Body of pancreas (tissue), 4 donors: Measurements from ENCODE around the gene TBX15. TPM values are rescaled to one million over a fixed set of nuclear protein-coding genes. Genes with fewer than 3 reads are reported as not detected.

ENCODE experiments used
- ATAC-seq: fragments of 150-250 bp; one replicate; pipeline ENCODE4 v1.9.1; 2016
- DNase-seq, 4 donors: peaks; one replicate each; pipeline ENCODE4 v3.0.0-alpha.2; 2019
- H3K27ac ChIP-seq, 4 donors: fragments of 200-600 bp; sonication (generic); 1 replicate in 3 of 4; 2 replicates in 1 of 4; pipeline versions ENCODE4 v1.5.1 to v1.6.1; 2016 to 2019; ENCODE audit warnings: mild to moderate bottlenecking in 1 of 4, mixed read lengths in 1 of 4, moderate library complexity in 1 of 4
- H3K27me3 ChIP-seq, 2 donors: fragments of 200-600 bp; sonication (generic); one replicate each; pipeline ENCODE4 v1.6.0; 2016; ENCODE audit warnings: mild to moderate bottlenecking in 1 of 2
- H3K36me3 ChIP-seq, 2 donors: fragments of 200-600 bp; sonication (generic); replicated peaks in 1 of 2; 2 replicates each; pipeline ENCODE4 v1.5.1; 2016; ENCODE audit warnings: low read depth in 2 of 2; ENCODE audit not compliant: insufficient read depth in 1 of 2
- H3K4me1 ChIP-seq: fragments of 200-600 bp; sonication (generic); one replicate; pipeline ENCODE4 v1.6.0; 2016
- H3K4me3 ChIP-seq, 2 donors: fragments of 200-600 bp; sonication (generic); 1 replicate in 1 of 2; 2 replicates in 1 of 2; pipeline ENCODE4 v1.5.1; 2016 to 2019
- H3K9me3 ChIP-seq, 3 donors: fragments of 200-600 bp; sonication (generic); 1 replicate in 2 of 3; 2 replicates in 1 of 3; pipeline ENCODE4 v1.5.1; 2016
- POLR2A ChIP-seq, 3 donors: fragments of 450-650 bp; IDR thresholded peaks; one replicate each; pipeline ENCODE4 v1.6.1; 2016; ENCODE audit warnings: antibody characterized with exemption in 3 of 3, mild to moderate bottlenecking in 2 of 3
- WGBS, 2 donors: methylation state at CpG; one replicate each; pipeline ENCODE4 v1.1.5; 2017; 5-methylcytosine and 5-hydroxymethylcytosine counted together
- intact Hi-C: fragments of 100-400 bp; cut with DNase I; formaldehyde crosslinking; loops from one replicate; pipeline ENCODE4 v1.15.1; 2023
- total RNA-seq, 2 donors: library from RNA; depleted of rRNA; stranded (reverse); fragments of >200 nt; gene quantifications; one replicate each; pipeline ENCODE4 v1.1.0, GENCODE V29; 2016
- TF ChIP-seq, protein P1 (sequence below), 7 experiments: fragments of 450-650 bp in 4 of 7; fragments of 200-600 bp in 3 of 7; sonication (generic) in 3 of 7; IDR thresholded peaks; one replicate each; pipeline ENCODE4 v1.5.1; 2016 to 2019; ENCODE audit warnings: antibody characterized with exemption in 7 of 7

The TBX15 gene
- total RNA-seq, 2 donors from 2014 or later: not detected

DNA sequence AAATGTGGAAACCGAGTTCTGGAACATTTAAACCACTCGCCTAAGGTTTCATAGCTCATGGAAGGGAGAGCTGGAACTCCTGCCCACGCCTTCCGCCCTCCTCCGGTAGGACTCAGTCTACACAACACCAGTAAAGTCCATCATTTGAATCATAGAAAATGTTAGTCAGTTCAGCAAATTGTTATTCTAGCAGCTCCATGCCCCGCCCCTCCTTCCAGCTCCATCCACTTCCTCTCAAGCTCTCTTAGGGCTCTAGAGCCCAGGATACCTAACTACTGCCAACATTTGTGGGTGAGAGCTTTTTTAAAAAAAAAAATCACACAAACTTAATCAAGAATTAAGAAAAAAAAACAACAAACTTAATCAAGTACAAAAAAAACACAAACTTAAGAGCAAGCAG is 121.8 kb downstream of the TBX15 start:
- Histone ChIP-seq H3K4me1 (no peaks in the 10 kb centered on the region), H3K36me3 (no peaks in the 10 kb centered on the region), H3K27ac (no peak overlapping the region), H3K9me3 (no peaks in the 10 kb centered on the region), H3K4me3 (no peak overlapping the region), H3K27me3 (no peaks in the 10 kb centered on the region)
- no peak for TF ChIP-seq POLR2A (IDR thresholded peaks at IDR 0.05)
- TF ChIP-seq, protein P1, sequence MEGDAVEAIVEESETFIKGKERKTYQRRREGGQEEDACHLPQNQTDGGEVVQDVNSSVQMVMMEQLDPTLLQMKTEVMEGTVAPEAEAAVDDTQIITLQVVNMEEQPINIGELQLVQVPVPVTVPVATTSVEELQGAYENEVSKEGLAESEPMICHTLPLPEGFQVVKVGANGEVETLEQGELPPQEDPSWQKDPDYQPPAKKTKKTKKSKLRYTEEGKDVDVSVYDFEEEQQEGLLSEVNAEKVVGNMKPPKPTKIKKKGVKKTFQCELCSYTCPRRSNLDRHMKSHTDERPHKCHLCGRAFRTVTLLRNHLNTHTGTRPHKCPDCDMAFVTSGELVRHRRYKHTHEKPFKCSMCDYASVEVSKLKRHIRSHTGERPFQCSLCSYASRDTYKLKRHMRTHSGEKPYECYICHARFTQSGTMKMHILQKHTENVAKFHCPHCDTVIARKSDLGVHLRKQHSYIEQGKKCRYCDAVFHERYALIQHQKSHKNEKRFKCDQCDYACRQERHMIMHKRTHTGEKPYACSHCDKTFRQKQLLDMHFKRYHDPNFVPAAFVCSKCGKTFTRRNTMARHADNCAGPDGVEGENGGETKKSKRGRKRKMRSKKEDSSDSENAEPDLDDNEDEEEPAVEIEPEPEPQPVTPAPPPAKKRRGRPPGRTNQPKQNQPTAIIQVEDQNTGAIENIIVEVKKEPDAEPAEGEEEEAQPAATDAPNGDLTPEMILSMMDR (IDR thresholded peaks at IDR 0.05): no peak
- ATAC-seq (no peak), DNase-seq (no peak)
- intact Hi-C loops: no loop called here
- WGBS, 2 donors: 60 to 65% methylated on average over 6 of the region's 6 CpGs

DNA sequence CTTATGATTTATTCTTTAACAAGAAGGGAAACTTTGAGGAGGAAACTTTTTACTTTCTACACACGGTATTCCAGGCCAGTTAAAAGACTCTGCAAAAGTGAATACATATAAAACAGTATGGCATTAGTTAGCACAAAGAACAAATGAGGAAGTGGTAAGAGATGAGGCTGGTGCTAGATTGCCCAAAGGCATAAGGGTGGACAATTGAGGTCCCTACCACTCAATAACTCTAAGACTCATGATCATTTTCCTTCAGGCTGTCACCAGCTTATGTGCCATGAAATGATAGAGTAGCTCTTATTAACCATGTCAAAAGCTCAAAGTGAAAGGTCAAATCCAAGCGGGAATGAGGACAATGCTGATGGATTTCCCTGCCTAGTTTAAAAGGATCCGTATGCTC is 124.5 kb downstream of the TBX15 start:
- no peaks in the 10 kb centered on the region for H3K4me1 ChIP-seq
- intact Hi-C loops: no loop called here
- H3K27ac ChIP-seq: no peak overlapping the region
- TF ChIP-seq POLR2A (IDR thresholded peaks at IDR 0.05): no peak
- TF ChIP-seq, protein P1 (IDR thresholded peaks at IDR 0.05): no peak
- DNase-seq (no peak), ATAC-seq (no peak)
- no peaks in the 10 kb centered on the region for H3K9me3 ChIP-seq
- WGBS, 2 donors: 65 to 67% methylated on average over 3 of the region's 3 CpGs
- H3K36me3 ChIP-seq: no peaks in the 10 kb centered on the region
- H3K4me3 ChIP-seq: no peak overlapping the region
- H3K27me3 ChIP-seq: no peaks in the 10 kb centered on the region

DNA sequence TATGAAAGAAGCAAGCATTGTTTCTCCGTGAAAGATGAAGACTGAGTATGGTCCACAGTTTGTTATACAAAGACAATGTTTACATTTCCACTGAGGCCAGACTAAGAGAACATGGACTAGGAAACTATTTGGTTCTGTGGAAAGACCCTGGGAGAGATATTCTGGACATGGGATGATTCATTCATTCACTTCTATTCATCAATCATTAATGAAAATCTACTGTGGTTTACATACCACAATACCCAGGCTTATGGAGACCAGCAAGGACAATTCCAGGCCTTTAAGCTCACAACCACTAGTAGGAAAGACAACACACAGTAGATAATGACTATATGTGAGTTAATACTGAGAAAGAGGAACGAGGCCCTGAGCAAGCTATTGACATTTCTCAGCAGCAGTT is 125.4 kb downstream of the TBX15 start:
- DNase-seq (no peak), ATAC-seq (no peak)
- Histone ChIP-seq H3K27ac (no peak overlapping the region), H3K36me3 (no peaks in the 10 kb centered on the region), H3K4me1 (no peaks in the 10 kb centered on the region), H3K27me3 (no peaks in the 10 kb centered on the region), H3K9me3 (no peaks in the 10 kb centered on the region), H3K4me3 (no peak overlapping the region)
- no peak for TF ChIP-seq POLR2A (IDR thresholded peaks at IDR 0.05)
- TF ChIP-seq, protein P1 (IDR thresholded peaks at IDR 0.05): no peak
- intact Hi-C loops: no loop called here
- WGBS, 2 donors: 51 to 54% methylated on average over 2 of the region's 2 CpGs

DNA sequence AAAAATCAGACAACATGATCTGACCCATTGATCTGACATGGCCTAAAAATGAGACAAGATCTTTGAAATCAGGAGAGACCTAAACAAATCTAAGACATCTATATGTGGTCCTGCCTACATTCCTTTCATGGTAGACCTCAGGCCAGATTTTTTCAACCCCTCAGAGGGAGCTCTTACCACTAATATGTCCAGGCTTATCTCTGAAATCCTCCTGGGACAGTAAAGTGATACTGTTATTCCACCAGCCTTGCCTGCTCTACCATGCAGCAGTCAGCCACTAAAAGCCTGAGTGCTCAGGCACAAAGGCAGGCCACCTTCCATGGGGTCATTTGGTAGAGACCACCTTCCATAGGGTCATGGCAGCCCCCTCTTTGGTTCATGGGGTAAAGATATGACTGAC is 126.9 kb downstream of the TBX15 start:
- intact Hi-C loops: no loop called here
- DNase-seq: no peak
- Histone ChIP-seq H3K9me3 (no peaks in the 10 kb centered on the region), H3K36me3 (no peaks in the 10 kb centered on the region), H3K4me1 (no peaks in the 10 kb centered on the region), H3K4me3 (no peak overlapping the region), H3K27ac (no peak overlapping the region), H3K27me3 (no peaks in the 10 kb centered on the region)
- TF ChIP-seq, protein P1 (IDR thresholded peaks at IDR 0.05): no peak
- no peak for TF ChIP-seq POLR2A (IDR thresholded peaks at IDR 0.05)
- ATAC-seq: no peak

DNA sequence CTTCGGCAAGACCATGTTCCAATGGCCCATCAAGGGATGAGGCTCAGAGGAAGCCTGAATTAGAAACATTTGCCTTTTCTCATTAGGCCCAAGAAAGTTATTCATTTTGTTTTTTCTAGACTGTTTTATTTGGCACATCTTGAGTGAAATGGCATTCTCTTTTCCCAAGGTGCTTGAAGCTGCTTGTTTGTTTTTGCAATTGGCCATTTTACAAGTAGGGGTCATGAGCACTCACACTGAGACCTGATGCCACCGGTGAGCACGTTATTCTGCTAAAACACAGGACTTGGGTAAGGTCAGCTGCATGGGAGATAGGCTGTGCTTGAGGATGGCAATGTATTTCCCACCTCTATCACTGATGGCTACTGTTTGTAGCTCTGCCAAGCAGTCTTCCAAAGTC is 128.1 kb downstream of the TBX15 start:
- Histone ChIP-seq H3K36me3 (no peaks in the 10 kb centered on the region), H3K27ac (no peak overlapping the region), H3K4me1 (no peaks in the 10 kb centered on the region), H3K27me3 (no peaks in the 10 kb centered on the region), H3K9me3 (no peaks in the 10 kb centered on the region), H3K4me3 (no peak overlapping the region)
- DNase-seq (no peak), ATAC-seq (no peak)
- TF ChIP-seq, protein P1 (IDR thresholded peaks at IDR 0.05): no peak
- no peak for TF ChIP-seq POLR2A (IDR thresholded peaks at IDR 0.05)
- 50 to 52% methylated on average over 3 of the region's 3 CpGs for WGBS, 2 donors
- intact Hi-C loops: no loop called here
